ENCODE measurements around the gene TCERG1L. TPM values are rescaled to one million over a fixed set of nuclear protein-coding genes. Genes with fewer than 3 reads are reported as not detected.
"Not testable (repeated sequence)": the region's sequence is repeated elsewhere in the genome, so short reads cannot be mapped to it uniquely, and the experiment has no call there.

The TCERG1L gene
- total and polyA plus RNA-seq, 8 donors, result 0.18 TPM; not detected in 7

- intact Hi-C loops (cut with DNase I; ENCODE audit: low total_unique reads), result no loop called here
- no peaks in the 10 kb centered on the region for H3K4me1 ChIP-seq
- no peak overlapping the region for H3K27ac ChIP-seq
- no peak for DNase-seq
- peaks cover 0 to 51% (median 0%) of the 10 kb centered on the region in 3 donors for H3K27me3 ChIP-seq
- no peak overlapping the region for H3K4me3 ChIP-seq
- no peaks in the 10 kb centered on the region for H3K36me3 ChIP-seq
- no peaks in the 10 kb centered on the region for H3K9me3 ChIP-seq
- TF ChIP-seq CTCF (IDR thresholded peaks at IDR 0.05) (no peak), POLR2A (IDR thresholded peaks at IDR 0.05) (no peak), POLR2AphosphoS5 (IDR thresholded peaks at IDR 0.05) (no peak), EP300 (IDR thresholded peaks at IDR 0.05) (no peak)
- 83 to 88% (median 85%) methylated on average over 7 of the region's 7 CpGs for WGBS, 5 donors
Measured at GRCh38 chr10:131141207-131141606, 170.3 kb downstream of the TCERG1L start.

GRCh38 chr10:131140606-131141005 is 170.9 kb downstream of the TCERG1L start:
- H3K4me1 ChIP-seq, result no peaks in the 10 kb centered on the region
- DNase-seq, result no peak
- no peak for TF ChIP-seq POLR2A (IDR thresholded peaks at IDR 0.05)
- TF ChIP-seq POLR2AphosphoS5 (IDR thresholded peaks at IDR 0.05), result no peak
- no peak for TF ChIP-seq CTCF (IDR thresholded peaks at IDR 0.05)
- no peak for TF ChIP-seq EP300 (IDR thresholded peaks at IDR 0.05)
- no peak overlapping the region for H3K4me3 ChIP-seq
- no peaks in the 10 kb centered on the region for H3K9me3 ChIP-seq
- WGBS, 5 donors, result 75 to 90% (median 80%) methylated on average over 7 to 9 of the region's 9 CpGs
- H3K36me3 ChIP-seq, result no peaks in the 10 kb centered on the region
- peaks cover 0 to 57% (median 0%) of the 10 kb centered on the region in 3 donors for H3K27me3 ChIP-seq
- intact Hi-C loops (cut with DNase I; ENCODE audit: low total_unique reads), result no loop called here
- H3K27ac ChIP-seq, result no peak overlapping the region

- DNase-seq, result no peak
- TF ChIP-seq POLR2AphosphoS5 (IDR thresholded peaks at IDR 0.05) (no peak), CTCF (IDR thresholded peaks at IDR 0.05) (no peak), EP300 (IDR thresholded peaks at IDR 0.05) (no peak), POLR2A (IDR thresholded peaks at IDR 0.05) (no peak)
- Histone ChIP-seq H3K36me3 (no peaks in the 10 kb centered on the region), H3K27me3 (peaks cover 0 to 47% (median 0%) of the 10 kb centered on the region in 3 donors), H3K4me1 (peaks cover 0 to 2% (median 0%) of the 10 kb centered on the region in 4 donors), H3K27ac (no peak overlapping the region), H3K9me3 (no peaks in the 10 kb centered on the region), H3K4me3 (no peak overlapping the region)
- intact Hi-C loops (cut with DNase I; ENCODE audit: low total_unique reads), result no loop called here
- WGBS, 5 donors, result 56 to 69% (median 63%) methylated on average over 16 to 17 of the region's 17 CpGs
Measured at GRCh38 chr10:131137223-131137622, 174.3 kb downstream of the TCERG1L start.

GRCh38 chr10:131136336-131136735 is 175.2 kb downstream of the TCERG1L start:
- H3K36me3 ChIP-seq; H3K9me3 ChIP-seq; intact Hi-C loops (cut with DNase I; ENCODE audit: low total_unique reads); DNase-seq; H3K4me1 ChIP-seq; H3K27ac ChIP-seq; H3K4me3 ChIP-seq: not testable (repeated sequence)
- peaks cover 0 to 38% (median 0%) of the 10 kb centered on the region in 3 donors for H3K27me3 ChIP-seq
- WGBS, 5 donors, result 90 to 94% (median 92%) methylated on average over 6 to 12 of the region's 12 CpGs

- H3K4me1 ChIP-seq, result peaks cover 0 to 7% (median 0%) of the 10 kb centered on the region in 4 donors
- TF ChIP-seq EP300 (IDR thresholded peaks at IDR 0.05) (no peak), CTCF (IDR thresholded peaks at IDR 0.05) (no peak), POLR2A (IDR thresholded peaks at IDR 0.05) (no peak), POLR2AphosphoS5 (IDR thresholded peaks at IDR 0.05) (no peak)
- intact Hi-C loops (cut with DNase I; ENCODE audit: low total_unique reads), result no loop called here
- no peaks in the 10 kb centered on the region for H3K9me3 ChIP-seq
- DNase-seq, result no peak
- 83 to 94% (median 87%) methylated on average over 12 of the region's 12 CpGs for WGBS, 5 donors
- no peaks in the 10 kb centered on the region for H3K36me3 ChIP-seq
- no peak overlapping the region for H3K4me3 ChIP-seq
- peaks cover 0 to 37% (median 0%) of the 10 kb centered on the region in 3 donors for H3K27me3 ChIP-seq
- H3K27ac ChIP-seq, result no peak overlapping the region
Measured at GRCh38 chr10:131135716-131136115, 175.8 kb downstream of the TCERG1L start.

All from stomach (tissue), 9 donors.